Gastroesophageal sphincter (tissue), 3 donors: ENCODE measurements around the gene CTR9.

Experiments used
- CTCF ChIP-seq, 4 experiments: fragments of 200-600 bp in 2 of 4; fragments of 450-650 bp in 2 of 4; sonication (generic) in 1 of 4; IDR thresholded peaks; one replicate each; pipeline ENCODE4 v1.5.1; 2017 to 2019; ENCODE audit warnings: antibody characterized with exemption in 4 of 4, mild to moderate bottlenecking in 2 of 4, moderate library complexity in 2 of 4
- EP300 ChIP-seq: sonication (generic); formaldehyde crosslinking; IDR thresholded peaks from one replicate; pipeline ENCODE4 v1.6.1; 2017; ENCODE audit warnings: antibody characterized with exemption, mild to moderate bottlenecking

- no peak for TF ChIP-seq EP300
- TF ChIP-seq CTCF (IDR thresholded peaks at IDR 0.05) = no peak
These were observed 54.7 kb downstream of the CTR9 start for GRCh38 chr11:10805741-10806140.
